Adrenal gland (tissue), 12 donors: ENCODE results near the gene HM13. TPM values are rescaled to one million over a fixed set of nuclear protein-coding genes. Genes with fewer than 3 reads are reported as not detected.
"Not testable (repeated sequence)": the region's sequence is repeated elsewhere in the genome, so short reads cannot be mapped to it uniquely, and the experiment has no call there.

ENCODE experiments used
- DNase-seq, 7 donors: peaks; one replicate each; pipeline ENCODE4 v3.0.0-alpha.2; 2019 to 2020
- H3K27ac ChIP-seq, 5 donors: fragments of 200-600 bp; sonication (generic) in 4 of 5; 1 replicate in 3 of 5; 2 replicates in 2 of 5; pipeline versions ENCODE4 v1.5.1 to v1.8.0; 2016 to 2020; ENCODE audit warnings: mild to moderate bottlenecking in 1 of 5
- H3K27me3 ChIP-seq: fragments of 200-600 bp; 2 replicates; pipeline ENCODE4 v1.8.0; 2021
- H3K36me3 ChIP-seq, 2 donors: fragments of 200-600 bp; replicated peaks in 1 of 2; 1 replicate in 1 of 2; 2 replicates in 1 of 2; pipeline versions ENCODE4 v1.5.1 to v1.8.0; 2018 to 2022
- H3K4me1 ChIP-seq, 2 donors: fragments of 200-600 bp; replicated peaks in 1 of 2; 1 replicate in 1 of 2; 2 replicates in 1 of 2; pipeline versions ENCODE4 v1.5.1 to v1.8.0; 2018 to 2021
- H3K4me3 ChIP-seq, 4 donors: fragments of 200-600 bp; sonication (generic) in 3 of 4; one replicate each; pipeline ENCODE4 v1.5.1; 2016 to 2018
- H3K9me3 ChIP-seq, 3 donors: fragments of 200-600 bp; sonication (generic) in 1 of 3; replicated peaks in 1 of 3; 1 replicate in 2 of 3; 2 replicates in 1 of 3; pipeline versions ENCODE4 v1.5.1 to v1.8.0; 2016 to 2021
- POLR2A ChIP-seq, 2 donors: fragments of 450-650 bp; IDR thresholded peaks; one replicate each; pipeline ENCODE4 v1.6.1; 2017; ENCODE audit warnings: antibody characterized with exemption in 2 of 2, mild to moderate bottlenecking in 2 of 2, moderate library complexity in 1 of 2
- WGBS, 4 donors: extraction: QIAGEN DNeasy Blood & Tissue Kit in 2 of 4; methylation state at CpG; one replicate each; pipeline versions ENCODE4 v1.1.5 to v1.1.7; 2013 to 2017; 5-methylcytosine and 5-hydroxymethylcytosine counted together
- intact Hi-C, 2 donors: fragments of 100-400 bp; cut with DNase I; formaldehyde crosslinking; loops; one replicate each; pipeline versions ENCODE4 v1.14.1 to v1.15.0; 2022 to 2023
- polyA plus RNA-seq, 3 donors: library from polyadenylated mRNA; stranded (reverse); fragments of 200-250 nt in 2 of 3; fragments of 350-450 nt in 1 of 3; fragmentation: Illumina TruSeq in 1 of 3; extraction: RNeasy Lipid Tissue Mini Kit (QIAGEN cat#74804) in 1 of 3; gene quantifications; one replicate each; pipeline ENCODE4 v1.2.3, GENCODE V29; 2013 to 2014
- total RNA-seq, 9 donors: library from RNA; depleted of rRNA in 4 of 9; stranded (reverse); fragments of >200 nt in 4 of 9; fragments of 120-200 nt in 1 of 9; fragmentation: NEBNext Ultra II Directional in 1 of 9; extraction: Animal tissue kit (Norgen Biotek cat#: 25700) in 1 of 9; gene quantifications; one replicate each; pipeline versions ENCODE4 v1.1.0 to v1.2.4, GENCODE V29; 2013 to 2023
- TF ChIP-seq, protein P1 (sequence below), 6 experiments: fragments of 450-650 bp in 4 of 6; fragments of 200-600 bp in 2 of 6; sonication (generic) in 1 of 6; IDR thresholded peaks; 1 replicate in 5 of 6; 2 replicates in 1 of 6; pipeline versions ENCODE4 v1.5.1 to v1.8.0; 2016 to 2021; ENCODE audit warnings: antibody characterized with exemption in 6 of 6, mild to moderate bottlenecking in 2 of 6, moderate library complexity in 1 of 6
- donor health status: healthy with polysubstance abuse.
- donor health status: Bipolar disorder and iron deficiency.
- donor health status: DM: yes; HTN: yes; CAD: no.
- donor health status: DM: no; HTN: no; CAD: no.
- donor health status: DM: no; HTN: no; CAD: no.
- donor health status: DM: yes; HTN: yes; CAD: no.

Gene HM13
- total and polyA plus RNA-seq, 12 donors: 48.5 to 356 (median 157) TPM

DNA sequence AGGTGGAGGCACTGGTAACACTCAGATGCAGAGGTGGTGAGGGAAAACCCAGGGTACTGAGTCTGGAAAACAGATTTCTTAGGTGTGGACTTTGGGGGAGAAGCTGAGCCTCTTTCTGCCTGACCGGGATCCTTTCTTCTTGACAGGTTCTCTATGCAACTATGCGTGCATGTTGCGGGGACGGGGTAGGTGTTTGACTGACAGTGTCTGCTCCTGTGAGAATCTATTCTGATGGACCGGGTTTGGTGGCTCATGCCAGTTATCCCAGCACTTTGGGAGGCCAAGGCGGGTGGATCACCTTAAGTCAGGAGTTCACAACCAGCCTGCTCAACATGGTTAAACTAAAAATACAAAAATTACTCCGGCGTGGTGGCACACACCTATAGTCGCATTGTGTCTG is 63.0 kb downstream of the HM13 start:
- DNase-seq: no peak
- H3K4me1 ChIP-seq: peaks cover 11 to 16% of the 10 kb centered on the region in 2 donors
- TF ChIP-seq POLR2A (IDR thresholded peaks at IDR 0.05): no peak
- TF ChIP-seq, protein P1, sequence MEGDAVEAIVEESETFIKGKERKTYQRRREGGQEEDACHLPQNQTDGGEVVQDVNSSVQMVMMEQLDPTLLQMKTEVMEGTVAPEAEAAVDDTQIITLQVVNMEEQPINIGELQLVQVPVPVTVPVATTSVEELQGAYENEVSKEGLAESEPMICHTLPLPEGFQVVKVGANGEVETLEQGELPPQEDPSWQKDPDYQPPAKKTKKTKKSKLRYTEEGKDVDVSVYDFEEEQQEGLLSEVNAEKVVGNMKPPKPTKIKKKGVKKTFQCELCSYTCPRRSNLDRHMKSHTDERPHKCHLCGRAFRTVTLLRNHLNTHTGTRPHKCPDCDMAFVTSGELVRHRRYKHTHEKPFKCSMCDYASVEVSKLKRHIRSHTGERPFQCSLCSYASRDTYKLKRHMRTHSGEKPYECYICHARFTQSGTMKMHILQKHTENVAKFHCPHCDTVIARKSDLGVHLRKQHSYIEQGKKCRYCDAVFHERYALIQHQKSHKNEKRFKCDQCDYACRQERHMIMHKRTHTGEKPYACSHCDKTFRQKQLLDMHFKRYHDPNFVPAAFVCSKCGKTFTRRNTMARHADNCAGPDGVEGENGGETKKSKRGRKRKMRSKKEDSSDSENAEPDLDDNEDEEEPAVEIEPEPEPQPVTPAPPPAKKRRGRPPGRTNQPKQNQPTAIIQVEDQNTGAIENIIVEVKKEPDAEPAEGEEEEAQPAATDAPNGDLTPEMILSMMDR (IDR thresholded peaks at IDR 0.05): no peak
- H3K36me3 ChIP-seq: no peaks in the 10 kb centered on the region
- H3K9me3 ChIP-seq: no peaks in the 10 kb centered on the region
- no peak overlapping the region for H3K4me3 ChIP-seq
- WGBS, 4 donors: 82 to 95% (median 92%) methylated on average over 9 of the region's 9 CpGs
- intact Hi-C loops: no loop called here
- H3K27me3 ChIP-seq: no peaks in the 10 kb centered on the region
- no peak overlapping the region for H3K27ac ChIP-seq

DNA sequence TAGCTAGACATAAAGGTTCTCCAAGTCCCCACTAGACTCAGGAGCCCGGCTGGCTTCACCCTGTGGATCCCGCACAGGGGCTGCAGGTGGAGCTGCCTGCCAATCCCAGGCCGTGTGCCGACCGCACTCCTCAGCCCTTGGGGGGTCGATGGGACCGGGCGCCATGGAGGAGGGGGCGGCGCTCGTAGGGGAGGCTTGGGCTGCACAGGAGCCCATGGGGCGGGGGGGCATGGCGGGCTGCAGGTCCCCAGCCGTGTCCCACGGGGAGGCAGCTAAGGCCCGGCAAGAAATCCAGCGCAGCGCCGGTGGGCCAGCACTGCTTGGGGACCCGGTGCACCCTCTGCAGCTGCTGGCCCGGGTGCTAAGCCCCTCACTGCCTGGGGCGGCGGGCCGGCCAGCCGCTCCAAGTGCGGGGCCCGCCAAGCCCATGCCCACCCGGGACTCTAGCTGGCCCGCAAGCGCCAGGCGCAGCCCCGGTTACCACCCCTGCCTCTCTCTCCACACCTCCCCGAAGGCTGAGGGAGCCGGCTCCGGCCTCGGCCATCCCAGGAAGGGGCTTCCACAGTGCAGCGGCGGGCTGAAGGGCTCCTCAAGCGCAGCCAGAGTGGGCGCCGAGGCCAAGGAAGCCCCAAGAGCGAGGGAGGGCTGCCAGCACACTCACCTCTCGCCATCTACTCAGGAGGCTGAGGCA is 64.4 kb downstream of the HM13 start:
- H3K36me3 ChIP-seq: no peaks in the 10 kb centered on the region
- no peak for DNase-seq
- no peak for TF ChIP-seq POLR2A (IDR thresholded peaks at IDR 0.05)
- TF ChIP-seq, protein P1 (IDR thresholded peaks at IDR 0.05): no peak
- H3K27ac ChIP-seq: no peak overlapping the region
- WGBS, 4 donors: 94 to 98% (median 95%) methylated on average over 6 to 43 of the region's 43 CpGs
- H3K4me1 ChIP-seq: peaks cover 2 to 7% of the 10 kb centered on the region in 2 donors
- H3K9me3 ChIP-seq: no peaks in the 10 kb centered on the region
- no peaks in the 10 kb centered on the region for H3K27me3 ChIP-seq
- no peak overlapping the region for H3K4me3 ChIP-seq
- intact Hi-C loops: no loop called here

DNA sequence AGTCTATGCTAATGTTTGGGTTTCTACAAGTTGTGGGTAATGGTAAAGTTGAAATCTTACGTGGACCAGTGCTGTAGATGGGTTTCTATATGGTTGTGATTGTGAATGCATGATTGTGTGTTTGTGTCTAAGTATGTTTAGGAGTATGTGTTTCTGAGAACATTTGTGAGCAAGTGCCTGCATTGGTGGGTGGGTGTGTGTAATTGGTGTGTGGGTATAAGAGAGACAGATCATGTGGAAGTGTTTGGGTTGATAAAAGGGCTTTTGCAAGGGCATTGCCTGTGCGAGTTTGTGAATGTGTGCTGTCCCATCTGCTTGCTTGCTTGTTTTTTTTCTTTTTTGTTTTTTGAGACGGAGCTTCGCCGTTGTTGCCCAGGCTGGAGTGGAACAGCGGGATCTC is 65.0 kb downstream of the HM13 start:
- DNase-seq: no peak
- Histone ChIP-seq H3K27ac (no peak overlapping the region), H3K4me3 (no peak overlapping the region), H3K27me3 (no peaks in the 10 kb centered on the region), H3K4me1 (peaks cover 0 to under 1% of the 10 kb centered on the region in 2 donors), H3K36me3 (no peaks in the 10 kb centered on the region), H3K9me3 (no peaks in the 10 kb centered on the region)
- intact Hi-C loops: no loop called here
- no peak for TF ChIP-seq POLR2A (IDR thresholded peaks at IDR 0.05)
- TF ChIP-seq, protein P1 (IDR thresholded peaks at IDR 0.05): no peak
- 93 to 95% (median 93%) methylated on average over 6 of the region's 6 CpGs for WGBS, 4 donors

DNA sequence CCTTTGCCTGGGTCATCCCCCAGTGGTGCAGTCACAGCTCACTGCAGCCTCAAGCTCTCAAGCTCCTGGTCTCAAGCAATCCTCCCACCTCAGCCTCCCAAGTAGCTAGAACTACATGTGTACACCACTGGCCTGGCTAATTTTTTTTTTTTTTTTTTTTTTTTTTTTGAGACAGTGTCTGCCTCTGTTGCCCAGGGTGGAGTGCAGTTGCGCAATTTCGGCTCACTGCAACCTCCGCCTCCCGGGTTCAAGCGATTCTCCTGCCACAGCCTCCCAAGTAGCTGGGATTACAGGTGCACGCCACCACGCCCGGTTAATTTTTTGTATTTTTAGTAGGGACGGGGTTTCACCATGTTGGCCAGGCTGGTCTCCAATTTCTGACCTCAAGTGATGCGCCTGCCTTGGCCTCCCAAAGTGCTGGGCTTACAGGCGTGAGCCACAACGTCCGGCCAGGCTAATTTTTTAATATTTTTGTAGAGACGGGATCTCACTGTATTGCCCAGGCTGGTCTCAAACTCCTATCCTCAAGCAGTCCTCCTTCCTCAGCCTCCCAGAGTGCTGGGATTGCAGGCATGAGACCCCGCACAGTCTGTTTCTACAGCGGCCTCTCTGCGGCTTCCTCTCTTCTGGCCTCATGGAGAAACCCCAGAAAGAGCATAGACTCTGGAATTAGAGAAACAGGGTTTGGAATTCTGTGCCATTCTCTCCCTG is 65.9 kb downstream of the HM13 start:
- H3K27ac ChIP-seq, DNase-seq, H3K36me3 ChIP-seq, H3K27me3 ChIP-seq, H3K4me1 ChIP-seq, H3K9me3 ChIP-seq, intact Hi-C loops, H3K4me3 ChIP-seq: not testable (repeated sequence)
- WGBS, 4 donors: 92 to 96% (median 94%) methylated on average over 17 of the region's 17 CpGs
